Kidney epithelial cell (primary cell): Measurements from ENCODE around the gene LCE3D. TPM values are rescaled to one million over a fixed set of nuclear protein-coding genes. Genes with fewer than 3 reads are reported as not detected.

Source experiments
- DNase-seq: peaks from one replicate; pipeline ENCODE4 v3.0.0-alpha.2; 2010; ENCODE audit warnings: low read depth
- H3K27me3 ChIP-seq: 2 replicates; pipeline ENCODE4 v1.6.0; 2011; ENCODE audit warnings: low read length; ENCODE audit not compliant: control insufficient read depth, insufficient read depth
- H3K36me3 ChIP-seq: 2 replicates; pipeline ENCODE4 v1.5.1; 2011; ENCODE audit warnings: low read length; ENCODE audit not compliant: control insufficient read depth, insufficient read depth
- H3K4me3 ChIP-seq: 2 replicates; pipeline ENCODE4 v1.5.1; 2011; ENCODE audit warnings: low read depth, mild to moderate bottlenecking, control low read depth, low read length
- CTCF ChIP-seq: IDR thresholded peaks from 2 replicates; pipeline ENCODE4 v1.5.1; 2011; ENCODE audit warnings: mild to moderate bottlenecking, moderate library complexity, low read length, control low read depth, inconsistent platforms; ENCODE audit not compliant: insufficient read depth, poor library complexity, severe bottlenecking
- total RNA-seq: library from RNA; depleted of rRNA; stranded (reverse); fragments of >200 nt; gene quantifications from 2 replicates; pipeline ENCODE4 v1.2.3, GENCODE V29; 2015

LCE3D gene
- total RNA-seq, result not detected in 2 replicates

- no peaks in the 10 kb centered on the region for H3K36me3 ChIP-seq
- DNase-seq, result no peak
- TF ChIP-seq CTCF, result no peak
- H3K27me3 ChIP-seq, result no peaks in the 10 kb centered on the region
- H3K4me3 ChIP-seq, result no peak within 1 kb of the TSS
Measured at GRCh38 chr1:152580433-152580832, at the start of gene LCE3D. LCE3D (minus strand) TSS chr1:152580516; CDS start chr1:152579936, 580 bp downstream.

- H3K27me3 ChIP-seq, result no peaks in the 10 kb centered on the region
- H3K4me3 ChIP-seq, result no peak overlapping the region
- no peak for TF ChIP-seq CTCF
- no peaks in the 10 kb centered on the region for H3K36me3 ChIP-seq
- no peak for DNase-seq
Measured at GRCh38 chr1:152626744-152627143, 46.4 kb upstream of the LCE3D start.

GRCh38 chr1:152623203-152623844 lies 43.0 kb upstream of the LCE3D start:
- Histone ChIP-seq H3K36me3 (no peaks in the 10 kb centered on the region), H3K4me3 (no peak overlapping the region), H3K27me3 (no peaks in the 10 kb centered on the region)
- no peak for DNase-seq
- peak; percentile 13 for TF ChIP-seq CTCF

GRCh38 chr1:152622803-152623202 lies 42.5 kb upstream of the LCE3D start, which contains the start of gene LCE3A:
LCE3A (minus strand) TSS chr1:152623103; CDS start chr1:152623103, 0 bp downstream.
- H3K36me3 ChIP-seq, result no peaks in the 10 kb centered on the region
- DNase-seq, result no peak
- no peak for TF ChIP-seq CTCF
- no peaks in the 10 kb centered on the region for H3K27me3 ChIP-seq
- H3K4me3 ChIP-seq, result no peak within 1 kb of the TSS

- TF ChIP-seq CTCF, result no peak
- no peaks in the 10 kb centered on the region for H3K36me3 ChIP-seq
- no peak for DNase-seq
- no peaks in the 10 kb centered on the region for H3K27me3 ChIP-seq
- H3K4me3 ChIP-seq, result no peak overlapping the region
Measured at GRCh38 chr1:152621993-152622392, 41.7 kb upstream of the LCE3D start.

GRCh38 chr1:152613511-152613910 lies 33.2 kb upstream of the LCE3D start, which contains the start of gene LCE3B:
LCE3B (plus strand) TSS chr1:152613811; CDS start chr1:152613811, 0 bp downstream.
- H3K4me3 ChIP-seq, result no peak within 1 kb of the TSS
- no peak for DNase-seq
- H3K36me3 ChIP-seq, result no peaks in the 10 kb centered on the region
- no peaks in the 10 kb centered on the region for H3K27me3 ChIP-seq
- TF ChIP-seq CTCF, result no peak
